ENCODE measurements around the gene NPHP1. TPM values are rescaled to one million over a fixed set of nuclear protein-coding genes. Genes with fewer than 3 reads are reported as not detected.

Gene NPHP1
- polyA plus RNA-seq, 1 experiment: 5.4 TPM

GRCh38 chr2:110146183-110146944 is 58.4 kb downstream of the NPHP1 start:
- Histone ChIP-seq H3K27ac (ENCODE audit: low read depth, low read length) (no peak overlapping the region), H3K27me3 (ENCODE audit: control insufficient read depth, insufficient read depth, low read length) (no peaks in the 10 kb centered on the region), H3K9me3 (ENCODE audit: control insufficient read depth, insufficient read depth, low read length) (no peaks in the 10 kb centered on the region), H3K4me3 (ENCODE audit: low read depth, low read length) (no peak overlapping the region)
- CTCF ChIA-PET: interaction anchor here (1.0 to 1.9 kb wide), 2 partner anchors 11 kb away, joined by 4 to 9 read pairs; no protein-coding TSS in a partner anchor
- no peak for DNase-seq (ENCODE audit: low read depth, low spot score)
- POLR2A ChIA-PET: no interaction called here
- TF ChIP-seq CTCF (IDR thresholded peaks at IDR 0.05; ENCODE audit: low read depth, low read length): no peak

- CTCF ChIA-PET: no interaction called here
- Histone ChIP-seq H3K4me3 (ENCODE audit: low read depth, low read length) (no peak overlapping the region), H3K27me3 (ENCODE audit: control insufficient read depth, insufficient read depth, low read length) (no peaks in the 10 kb centered on the region), H3K9me3 (ENCODE audit: control insufficient read depth, insufficient read depth, low read length) (no peaks in the 10 kb centered on the region), H3K27ac (ENCODE audit: low read depth, low read length) (no peak overlapping the region)
- POLR2A ChIA-PET: no interaction called here
- TF ChIP-seq CTCF (IDR thresholded peaks at IDR 0.05; ENCODE audit: low read depth, low read length): no peak
- DNase-seq (ENCODE audit: low read depth, low spot score): no peak
Measured at GRCh38 chr2:110143982-110144381, 60.8 kb downstream of the NPHP1 start.

GRCh38 chr2:110140401-110140800 is 64.4 kb downstream of the NPHP1 start:
- CTCF ChIA-PET: interaction anchor here (0.6 to 1.8 kb wide), 2 partner anchors 16 to 18 kb away, joined by 3 to 7 read pairs; no protein-coding TSS in a partner anchor
- POLR2A ChIA-PET: no interaction called here

GRCh38 chr2:110134025-110134424 is 70.8 kb downstream of the NPHP1 start:
- Histone ChIP-seq H3K27ac (ENCODE audit: low read depth, low read length) (no peak overlapping the region), H3K27me3 (ENCODE audit: control insufficient read depth, insufficient read depth, low read length) (no peaks in the 10 kb centered on the region), H3K9me3 (ENCODE audit: control insufficient read depth, insufficient read depth, low read length) (no peaks in the 10 kb centered on the region; the same call in 1 of the 2 replicates), H3K4me3 (ENCODE audit: low read depth, low read length) (no peak overlapping the region)
- ChIA-PET CTCF (no interaction called here), POLR2A (no interaction called here)
- TF ChIP-seq CTCF (IDR thresholded peaks at IDR 0.05; ENCODE audit: low read depth, low read length): no peak
- DNase-seq (ENCODE audit: low read depth, low spot score): no peak

More at GRCh38 chr2:110140401-110140800, 64.4 kb downstream of the NPHP1 start:
- H3K4me3 ChIP-seq (ENCODE audit: low read depth, low read length): no peak overlapping the region
- H3K27me3 ChIP-seq (ENCODE audit: control insufficient read depth, insufficient read depth, low read length): no peaks in the 10 kb centered on the region
- TF ChIP-seq CTCF (IDR thresholded peaks at IDR 0.05; ENCODE audit: low read depth, low read length): no peak
- H3K9me3 ChIP-seq (ENCODE audit: control insufficient read depth, insufficient read depth, low read length): no peaks in the 10 kb centered on the region
- no peak overlapping the region for H3K27ac ChIP-seq (ENCODE audit: low read depth, low read length)
- no peak for DNase-seq (ENCODE audit: low read depth, low spot score)

- TF ChIP-seq CTCF (IDR thresholded peaks at IDR 0.05; ENCODE audit: low read depth, low read length): no peak
- no peaks in the 10 kb centered on the region for H3K27me3 ChIP-seq (ENCODE audit: control insufficient read depth, insufficient read depth, low read length)
- CTCF ChIA-PET: interaction anchor here (1.6 kb wide), 1 partner anchor 15 kb away, joined by 4 read pairs; the partner anchor contains the start of gene MALL
- DNase-seq (ENCODE audit: low read depth, low spot score): no peak
- no peaks in the 10 kb centered on the region; the same call in 1 of the 2 replicates for H3K9me3 ChIP-seq (ENCODE audit: control insufficient read depth, insufficient read depth, low read length)
- no peak overlapping the region for H3K27ac ChIP-seq (ENCODE audit: low read depth, low read length)
- no peak overlapping the region for H3K4me3 ChIP-seq (ENCODE audit: low read depth, low read length)
- POLR2A ChIA-PET: no interaction called here
Measured at GRCh38 chr2:110131166-110131565, 73.6 kb downstream of the NPHP1 start.

Data from AG04450 (cell line).